K562 (cell line): Measurements from ENCODE around the gene SRGAP2C.
"Not testable (repeated sequence)": the region's sequence is repeated elsewhere in the genome, so short reads cannot be mapped to it uniquely, and the experiment has no call there.

Experiments used
- ATF2 ChIP-seq: sonication (generic); formaldehyde crosslinking; IDR thresholded peaks from 2 replicates; pipeline ENCODE4 v1.8.1; 2022; ENCODE audit warnings: missing genetic modification reagents
- EZH2 ChIP-seq: IDR thresholded peaks from 2 replicates; pipeline ENCODE4 v1.6.1; 2012; ENCODE audit warnings: low read depth, mild to moderate bottlenecking, inconsistent platforms, low read length, borderline replicate concordance
- HMG20A ChIP-seq: fragments of 450-650 bp; formaldehyde crosslinking; conservative IDR thresholded peaks from 2 replicates; pipeline ENCODE4 v1.4.0; 2020; ENCODE audit warnings: mild to moderate bottlenecking, mixed read lengths
- POLR2A ChIP-seq: fragments of 450-650 bp; conservative IDR thresholded peaks from 2 replicates; pipeline ENCODE4 v1.6.1; 2016
- SAP30 ChIP-seq: fragments of 200-600 bp; sonication (generic); IDR thresholded peaks from 2 replicates; pipeline ENCODE4 v1.6.1; 2012; ENCODE audit warnings: borderline replicate concordance, low read depth, mild to moderate bottlenecking, moderate library complexity, low read length, control low read depth, inconsistent platforms; ENCODE audit not compliant: insufficient read depth, poor library complexity, severe bottlenecking
- SRF ChIP-seq, 2 experiments: fragments of 250-450, 450-650 bp in 1 of 2; sonication (Bioruptor Pico) in 1 of 2; sonication (generic) in 1 of 2; formaldehyde crosslinking; IDR thresholded peaks; 2 replicates each; pipeline versions ENCODE4 v1.5.0 to v1.5.1; 2020 to 2022; ENCODE audit warnings: mild to moderate bottlenecking in 1 of 2, missing genetic modification reagents in 1 of 2
- TEAD1 ChIP-seq, 2 experiments: fragments of 450-650 bp in 1 of 2; sonication (generic) in 1 of 2; formaldehyde crosslinking; IDR thresholded peaks; 2 replicates each; pipeline versions ENCODE4 v1.4.0 to v1.8.0; 2020 to 2022; ENCODE audit warnings: mild to moderate bottlenecking in 2 of 2, missing genetic modification reagents in 1 of 2
- ZNF277 ChIP-seq: fragments of 250-450 bp; sonication (Bioruptor Pico); IDR thresholded peaks from 2 replicates; pipeline ENCODE4 v1.8.0; 2022; ENCODE audit warnings: inconsistent platforms, mild to moderate bottlenecking, moderate library complexity, borderline replicate concordance
- ZNF740 ChIP-seq, 3 experiments: fragments of 200-800 bp in 1 of 3; sonication (Bioruptor generic) in 1 of 3; sonication (generic) in 1 of 3; formaldehyde crosslinking in 1 of 3; IDR thresholded peaks; 2 replicates each; pipeline versions ENCODE4 v1.6.1 to v1.8.0; 2016 to 2022; ENCODE audit warnings: mild to moderate bottlenecking in 2 of 3, missing compliant biosample characterization in 2 of 3, missing genetic modification characterization in 2 of 3, missing genetic modification reagents in 1 of 3

GRCh38 chr1:121224714-121225113 lies 39.9 kb downstream of the SRGAP2C start:
- TF ChIP-seq SAP30; HMG20A; ZNF740 (CRISPR knock-in tag; IDR thresholded peaks at IDR 0.05); ZNF740 (tag; IDR thresholded peaks at IDR 0.05); ZNF277; TEAD1 (CRISPR knock-in tag; IDR thresholded peaks at IDR 0.05); EZH2; SRF (CRISPR knock-in tag; IDR thresholded peaks at IDR 0.05); POLR2A; ATF2 (CRISPR knock-in tag): not testable (repeated sequence)
